ENCODE measurements around the gene EDA.
A peak's percentile ranks its signal among the peaks of the same experiment; 100 is the strongest.

The EDA gene

DNA sequence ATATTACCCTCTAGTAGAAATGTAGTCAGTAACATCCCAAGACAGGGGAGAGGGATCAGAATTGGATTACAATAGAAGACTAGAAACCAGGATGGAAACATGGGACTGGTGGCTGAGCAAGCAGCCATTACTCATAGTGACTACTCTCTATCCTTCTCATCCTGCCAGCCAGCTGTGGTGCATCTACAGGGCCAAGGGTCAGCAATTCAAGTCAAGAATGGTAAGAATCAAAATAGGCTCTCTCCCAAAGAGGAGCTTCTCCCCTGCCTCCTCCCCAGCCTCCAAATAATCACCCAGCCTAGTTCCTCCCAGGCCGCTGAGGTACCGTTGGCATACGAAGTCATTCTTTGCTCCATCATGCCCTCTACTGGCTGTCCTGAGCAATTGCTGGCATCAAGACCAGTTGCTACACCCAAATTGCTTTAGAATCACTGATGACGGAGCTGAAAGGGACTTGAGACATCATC is 414.4 kb downstream of the EDA start:
- peak; percentile 74 for DNase-seq

DNA sequence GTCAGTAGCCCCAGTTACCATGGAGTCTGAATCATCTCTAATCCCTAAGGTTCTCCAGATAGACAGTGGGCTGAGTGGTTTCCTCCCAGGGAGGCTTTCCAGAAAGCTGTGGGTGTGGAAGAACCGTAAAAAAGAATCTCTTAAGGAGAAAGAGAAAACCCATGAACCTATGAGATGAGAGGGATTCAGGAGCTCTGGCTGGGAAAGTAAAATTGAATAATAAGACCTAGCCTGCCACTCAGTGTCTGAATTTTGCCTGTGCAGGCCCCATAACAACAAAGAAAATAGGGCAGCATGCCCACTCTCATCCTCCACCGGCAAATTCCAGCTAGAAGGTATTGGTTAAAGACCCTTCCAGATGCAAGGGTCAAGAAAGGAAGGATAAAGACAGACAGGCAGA is 416.9 kb downstream of the EDA start:
- no peak for DNase-seq

DNA sequence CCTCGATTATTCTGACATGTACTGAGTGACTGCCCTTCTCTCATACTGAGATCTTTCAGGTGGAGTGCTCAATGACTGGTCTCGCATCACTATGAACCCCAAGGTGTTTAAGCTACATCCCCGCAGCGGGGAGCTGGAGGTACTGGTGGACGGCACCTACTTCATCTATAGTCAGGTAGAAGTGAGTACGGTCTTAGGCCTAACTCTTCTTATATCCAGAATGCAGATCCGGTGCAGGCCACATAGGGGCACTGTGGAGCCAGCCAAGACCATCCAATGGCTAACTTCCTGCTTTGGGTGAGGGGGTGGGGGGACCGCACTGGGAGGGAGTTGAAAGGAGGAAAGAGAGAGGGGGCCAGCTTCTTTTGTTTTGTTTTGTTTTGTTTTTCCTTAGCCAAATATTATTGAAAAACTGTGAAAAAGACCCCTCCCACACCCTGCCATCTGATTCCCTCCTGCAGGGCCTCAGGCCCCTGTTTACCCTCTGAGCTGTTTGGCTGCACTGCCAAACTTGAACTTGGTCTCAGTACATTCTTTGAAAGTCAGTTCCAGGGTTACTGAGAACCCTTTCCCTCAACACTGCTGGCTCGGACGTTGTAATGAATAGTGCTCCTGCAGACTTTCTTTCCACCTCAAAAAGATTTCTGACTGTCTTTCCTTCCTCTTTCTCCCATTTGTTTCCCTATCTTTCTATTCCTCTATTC is 417.6 kb downstream of the EDA start:
- peak; percentile 48 for DNase-seq

DNA sequence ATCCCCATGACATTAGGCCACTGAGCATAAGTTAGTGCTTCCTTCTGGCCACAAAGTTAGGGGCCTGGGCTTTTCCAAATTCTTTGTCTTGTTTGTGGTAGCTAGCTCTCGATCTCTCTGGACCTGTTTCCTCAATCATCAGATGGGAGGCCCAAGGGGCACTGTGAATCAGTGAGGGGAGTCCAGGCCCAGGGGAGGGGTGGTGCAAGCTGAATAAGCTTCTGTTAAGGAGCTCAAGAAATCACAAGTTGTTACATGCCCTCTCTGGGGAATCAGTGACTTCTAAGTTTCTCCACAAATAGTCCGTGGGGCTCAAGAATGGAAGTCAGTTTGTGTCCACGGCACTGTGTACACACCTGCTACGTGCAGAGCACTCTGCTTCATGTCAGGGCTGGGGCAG is 418.7 kb downstream of the EDA start:
- no peak for DNase-seq

DNA sequence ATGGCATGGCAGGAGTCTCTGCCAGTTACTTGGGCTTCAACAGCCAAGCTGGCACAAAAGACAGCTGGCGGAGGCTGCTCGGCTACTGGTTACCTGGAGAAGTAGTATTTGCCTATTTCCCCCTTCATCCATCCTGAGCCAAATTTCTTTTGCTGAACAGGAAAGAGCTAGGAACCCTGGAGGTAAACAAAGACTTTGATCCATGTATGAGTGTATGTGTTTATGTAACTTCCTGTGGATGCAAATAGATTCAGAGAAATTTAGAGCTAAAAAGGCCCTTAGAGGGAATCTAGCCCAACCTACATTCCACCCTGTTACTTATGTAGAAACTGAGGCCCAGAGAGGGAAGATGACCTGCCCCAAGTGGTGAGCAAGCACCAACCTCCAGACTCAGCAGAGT is 422.6 kb downstream of the EDA start:
- no peak for DNase-seq

DNA sequence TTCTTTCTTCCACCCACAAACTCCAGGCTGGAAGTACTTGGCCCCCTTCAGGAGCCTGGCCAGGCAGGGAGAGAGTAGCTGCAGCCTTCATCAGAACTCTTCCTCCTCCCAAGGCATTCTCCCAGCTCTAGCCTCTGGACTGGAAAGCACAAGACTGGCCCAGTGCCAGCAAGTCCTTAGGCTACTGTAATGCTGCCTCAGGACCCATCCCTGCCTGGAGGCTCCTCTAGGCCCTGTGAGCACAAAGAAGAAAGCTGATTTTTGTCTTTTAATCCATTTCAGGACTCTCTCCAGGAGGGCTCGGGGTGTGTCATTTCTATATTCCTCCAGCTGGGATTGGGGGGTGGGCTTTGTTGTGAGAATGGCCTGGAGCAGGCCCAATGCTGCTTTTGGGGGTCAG is 423.0 kb downstream of the EDA start:
- DNase-seq: no peak

DNA sequence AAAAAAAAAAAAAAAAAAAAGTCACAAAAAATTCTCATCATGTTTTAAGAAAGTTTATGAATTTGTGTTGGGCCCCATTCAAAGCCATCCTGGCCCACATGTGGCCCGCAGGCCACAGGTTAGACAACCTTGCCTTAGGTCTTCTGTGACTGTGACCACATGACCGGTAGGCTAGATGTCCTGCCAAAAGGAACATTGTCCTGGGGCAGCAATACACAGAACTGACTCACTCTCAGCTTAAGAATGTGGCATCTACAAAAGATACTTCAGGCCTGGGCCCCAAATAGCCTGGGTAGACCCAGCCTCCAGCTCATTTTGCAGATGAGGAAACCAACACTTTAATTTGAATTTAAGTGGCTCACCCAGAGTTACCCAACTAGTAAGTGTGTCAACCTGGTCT is 423.8 kb downstream of the EDA start:
- no peak for DNase-seq

DNA sequence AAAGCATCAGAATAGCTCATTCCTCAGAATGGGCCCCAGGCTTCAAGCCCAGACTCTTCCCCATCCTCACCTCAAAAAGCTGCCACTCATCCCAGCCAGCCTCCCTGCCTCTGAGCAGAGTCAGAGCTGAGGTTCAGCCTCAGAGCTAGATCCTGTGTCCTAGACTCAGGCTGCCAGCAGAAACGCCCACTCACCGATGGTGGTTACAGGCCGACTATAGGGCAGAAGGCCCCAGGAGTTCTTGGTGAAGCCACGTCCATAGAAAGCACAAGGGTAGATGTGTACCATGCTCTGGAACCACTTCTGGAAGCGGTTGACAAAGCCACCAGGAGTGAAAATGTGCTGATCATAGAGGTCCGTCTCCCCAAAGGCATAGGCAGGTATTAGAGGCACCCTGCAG is 426.1 kb downstream of the EDA start:
- no peak for DNase-seq

DNA sequence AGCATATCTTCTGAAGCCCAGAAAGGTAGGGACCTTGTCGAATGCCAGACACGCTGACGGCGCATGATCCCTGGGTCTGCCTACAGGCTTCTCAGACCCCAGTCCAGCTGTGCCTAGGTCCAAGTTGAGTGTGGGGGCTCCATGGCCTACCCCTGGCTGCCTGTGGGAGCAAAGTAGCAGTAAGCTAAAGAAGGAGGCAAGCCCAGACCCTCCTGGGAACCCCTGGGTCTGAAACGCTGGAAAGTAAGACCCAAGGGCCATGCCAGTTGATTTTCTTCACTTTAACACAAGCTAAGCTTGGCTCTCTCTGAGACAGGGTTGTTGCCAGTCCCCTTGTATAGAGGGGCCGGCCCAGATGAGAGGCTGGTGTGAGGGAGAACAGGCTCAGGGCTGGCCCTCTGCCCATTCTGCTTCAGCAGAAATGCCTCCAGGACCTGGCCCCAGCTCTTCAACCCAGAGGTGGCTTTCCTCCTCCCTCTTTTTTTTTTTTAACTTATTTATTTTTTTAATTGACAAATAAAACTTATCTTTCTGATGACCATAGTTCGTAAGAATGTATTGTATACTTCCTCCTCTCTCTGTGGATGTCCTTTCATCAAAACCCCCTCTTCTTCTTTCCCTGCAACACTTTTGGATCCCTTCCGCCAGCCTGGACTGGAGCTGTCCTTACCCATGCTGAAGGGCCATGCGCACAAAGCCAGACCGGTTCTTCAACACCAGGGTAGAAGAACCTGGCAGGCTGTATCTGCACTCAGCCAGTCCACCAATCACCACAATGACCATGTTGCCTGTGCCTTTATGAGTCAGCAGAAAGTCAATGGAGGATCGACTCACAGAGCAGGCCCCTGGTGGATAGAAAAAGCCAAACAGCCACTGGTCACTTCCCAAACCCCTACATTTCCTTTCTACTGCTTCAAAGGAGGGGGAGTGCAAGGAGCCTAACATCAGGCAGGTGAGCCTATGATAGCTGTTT is 426.8 kb downstream of the EDA start:
- no peak for DNase-seq

DNA sequence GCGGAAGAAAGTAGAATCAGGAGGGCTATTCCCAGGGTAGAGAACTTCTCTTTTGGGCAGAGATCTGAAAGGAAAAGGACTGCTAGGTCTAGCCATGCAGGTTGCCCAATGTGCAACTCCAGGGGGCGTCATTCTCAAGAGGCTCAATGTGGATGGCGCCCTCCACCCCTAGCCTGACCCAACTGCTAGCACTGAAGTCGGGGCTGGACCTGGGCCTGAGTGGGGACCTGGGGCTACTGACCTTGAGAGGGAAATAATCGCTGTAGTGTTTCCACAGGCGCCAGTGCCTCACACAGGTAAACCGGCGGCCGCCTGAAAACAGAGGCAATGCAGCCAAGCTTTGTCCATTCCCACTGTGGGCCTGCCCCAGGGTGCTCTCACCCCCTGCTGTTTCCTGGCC is 427.8 kb downstream of the EDA start:
- no peak for DNase-seq

DNA sequence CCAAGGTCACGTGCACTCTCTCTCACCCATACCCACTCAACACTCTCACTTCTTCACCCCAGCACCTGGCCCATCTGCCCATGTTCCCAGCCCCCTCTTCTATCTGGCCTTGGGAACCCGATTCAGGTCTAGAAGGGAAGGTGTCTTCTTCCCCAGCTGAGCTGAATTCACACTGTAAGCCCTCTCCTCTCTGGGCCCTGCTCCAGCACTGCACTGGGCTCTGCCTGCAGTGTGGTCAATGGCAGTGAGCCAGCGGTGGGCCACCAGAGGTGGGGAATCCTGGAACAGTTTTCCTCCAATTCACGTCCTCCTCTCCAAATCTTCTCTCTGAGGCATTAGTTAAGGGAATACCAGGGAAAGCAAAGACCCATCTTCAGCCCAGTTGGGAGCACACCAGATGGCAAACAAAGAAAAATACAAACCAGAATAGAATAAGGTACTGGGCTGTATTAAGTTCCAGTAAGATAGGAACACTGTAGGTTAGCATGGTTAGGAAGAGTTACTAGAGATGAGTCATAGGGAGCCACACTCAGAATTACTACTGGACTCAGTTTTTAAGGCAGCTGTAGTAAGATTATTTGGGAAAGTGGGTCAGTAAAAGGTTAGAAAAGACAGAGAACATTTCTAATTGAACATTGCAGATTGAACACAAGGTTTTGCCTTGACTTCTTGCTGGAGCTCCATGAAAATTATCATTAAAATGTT is 428.8 kb downstream of the EDA start:
- no peak for DNase-seq

DNA sequence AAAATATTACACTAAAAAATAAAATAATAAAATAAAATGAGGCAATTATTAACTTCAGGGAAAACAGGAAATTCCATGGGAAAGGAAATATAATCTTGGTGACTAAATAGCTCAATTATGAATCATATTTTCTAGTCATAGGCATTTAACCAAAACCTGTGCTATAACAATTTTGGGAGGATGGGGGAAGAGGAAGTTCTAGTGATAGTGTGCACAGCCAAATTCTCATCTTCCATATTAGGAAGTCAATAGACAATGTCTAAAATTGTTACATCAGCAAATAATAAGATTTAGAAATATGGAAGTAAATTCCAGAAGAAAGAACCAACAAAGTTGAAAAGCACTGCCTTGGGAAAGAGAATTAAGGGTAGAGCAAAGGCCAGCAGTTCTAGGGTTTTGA is 431.1 kb downstream of the EDA start:
- DNase-seq: no peak

DNA sequence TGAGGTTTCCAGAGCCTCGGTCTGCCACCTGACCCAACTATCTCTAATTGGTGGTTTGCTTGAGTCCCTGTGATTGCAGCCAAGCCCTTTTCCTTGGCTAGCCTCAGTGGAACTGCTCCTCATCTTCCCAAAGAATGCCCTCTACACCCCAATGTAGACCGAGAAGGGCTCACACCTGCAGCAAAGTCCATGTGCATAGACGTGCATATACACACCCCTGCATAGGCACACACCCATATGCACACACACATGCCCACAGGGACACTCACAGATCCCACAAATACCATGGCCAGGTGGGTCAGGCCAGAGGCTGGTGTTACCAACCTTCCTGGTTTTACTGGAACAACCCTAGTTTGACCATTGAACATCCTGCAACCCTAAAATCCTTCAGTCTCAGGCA is 433.5 kb downstream of the EDA start:
- no peak for DNase-seq

DNA sequence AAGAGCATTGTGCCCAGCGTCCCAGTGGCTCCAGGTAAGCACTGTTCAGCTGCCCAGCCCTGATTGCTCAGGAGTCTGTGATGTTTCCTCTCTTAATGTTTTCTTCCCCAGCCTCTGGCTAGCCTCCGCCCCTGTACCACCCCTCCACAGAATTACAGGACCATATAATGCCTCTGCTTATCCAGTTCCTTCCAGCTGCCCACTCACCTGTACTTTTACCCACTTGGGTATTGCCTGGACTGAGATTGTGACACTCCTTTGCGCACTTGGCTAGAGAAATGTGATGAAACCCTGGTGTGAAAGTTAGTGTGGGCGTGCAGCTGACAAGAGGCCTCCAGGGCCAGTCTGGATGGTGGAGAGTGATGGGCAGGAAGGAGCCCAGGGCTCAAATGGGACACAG is 434.0 kb downstream of the EDA start, which contains the start of gene AWAT2:
TSS of gene AWAT2 (minus strand) at position 14 of the 400 bp plus-strand sequence. CDS start at position 8, 6 bp downstream.
- no peak for DNase-seq

DNA sequence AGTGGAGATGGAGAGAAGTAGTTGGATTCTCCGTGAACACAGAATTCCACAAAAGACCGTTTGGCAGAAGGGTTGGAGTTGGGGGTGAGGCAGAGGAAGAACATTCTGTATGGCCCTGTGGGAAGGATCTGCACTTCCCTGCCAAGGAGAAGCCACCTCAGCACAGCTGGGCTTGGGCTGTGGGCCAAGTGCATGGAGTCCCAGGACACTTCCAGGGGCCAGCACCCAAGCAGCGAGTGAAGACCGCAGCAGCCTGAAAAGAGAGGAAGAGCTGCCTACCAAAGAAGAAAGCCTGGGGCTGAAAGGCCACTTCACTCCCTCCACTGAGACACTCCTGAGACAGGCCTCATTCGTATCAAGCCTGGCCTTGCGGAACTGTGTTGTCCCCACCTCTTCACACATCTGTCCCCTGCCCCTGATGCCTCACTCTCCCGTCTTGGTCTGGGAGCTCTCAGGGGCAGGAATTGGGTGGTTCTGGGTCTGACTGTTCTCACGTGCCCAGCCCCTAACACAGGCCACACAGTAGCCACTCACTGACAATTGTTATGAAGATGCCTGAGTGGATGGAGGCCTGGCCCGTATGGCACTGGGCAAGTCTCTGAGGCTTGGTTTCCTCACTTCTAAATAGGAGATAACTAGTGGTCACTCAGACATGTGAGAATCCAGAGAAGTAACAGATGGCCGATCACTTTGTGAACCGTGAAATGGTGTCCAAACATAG is 437.1 kb downstream of the EDA start:
- no peak for DNase-seq

DNA sequence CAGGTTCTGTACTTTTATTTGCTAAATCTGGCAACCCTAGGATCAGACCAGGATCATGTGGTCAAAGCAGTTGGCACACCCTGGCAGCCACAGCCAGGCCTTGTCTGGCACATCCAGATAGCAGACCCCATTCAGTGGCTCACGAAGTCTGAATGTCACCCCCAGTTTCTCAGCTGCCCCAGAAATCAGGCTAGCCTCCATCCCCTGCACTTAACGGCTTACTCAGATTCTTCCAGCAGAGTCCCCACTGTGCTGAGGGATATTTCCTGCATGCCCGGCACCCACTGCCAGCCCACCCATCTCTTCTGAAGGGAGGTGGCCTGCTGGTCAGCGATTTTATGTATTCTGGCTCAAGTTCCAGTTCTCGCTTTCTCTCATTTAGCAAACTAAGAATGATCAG is 438.5 kb downstream of the EDA start:
- DNase-seq: no peak

DNA sequence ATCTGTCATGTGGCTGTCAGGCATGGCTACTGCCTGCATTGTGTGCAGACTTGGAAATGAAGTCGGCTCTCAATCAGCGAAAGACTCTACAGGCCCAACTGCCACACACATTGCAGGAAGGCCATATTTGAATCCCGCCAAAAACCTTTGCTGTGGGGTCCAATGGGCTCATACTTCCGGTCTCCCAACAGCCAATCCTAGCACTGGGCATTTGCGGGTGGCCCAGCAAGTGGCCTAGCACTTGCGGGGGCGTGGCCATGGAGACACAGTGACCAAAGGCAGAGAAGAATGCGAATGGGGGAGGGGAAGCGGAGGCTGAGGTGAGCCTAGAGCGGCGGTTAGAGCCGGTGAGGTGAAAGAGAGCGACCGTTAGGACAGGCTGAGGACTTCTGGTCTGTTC is 446.2 kb downstream of the EDA start, which contains the start of gene OTUD6A:
TSS of gene OTUD6A (plus strand) at position 382 of the 400 bp plus-strand sequence. CDS start 68 bp downstream, outside the sequence.
- no peak for DNase-seq

DNA sequence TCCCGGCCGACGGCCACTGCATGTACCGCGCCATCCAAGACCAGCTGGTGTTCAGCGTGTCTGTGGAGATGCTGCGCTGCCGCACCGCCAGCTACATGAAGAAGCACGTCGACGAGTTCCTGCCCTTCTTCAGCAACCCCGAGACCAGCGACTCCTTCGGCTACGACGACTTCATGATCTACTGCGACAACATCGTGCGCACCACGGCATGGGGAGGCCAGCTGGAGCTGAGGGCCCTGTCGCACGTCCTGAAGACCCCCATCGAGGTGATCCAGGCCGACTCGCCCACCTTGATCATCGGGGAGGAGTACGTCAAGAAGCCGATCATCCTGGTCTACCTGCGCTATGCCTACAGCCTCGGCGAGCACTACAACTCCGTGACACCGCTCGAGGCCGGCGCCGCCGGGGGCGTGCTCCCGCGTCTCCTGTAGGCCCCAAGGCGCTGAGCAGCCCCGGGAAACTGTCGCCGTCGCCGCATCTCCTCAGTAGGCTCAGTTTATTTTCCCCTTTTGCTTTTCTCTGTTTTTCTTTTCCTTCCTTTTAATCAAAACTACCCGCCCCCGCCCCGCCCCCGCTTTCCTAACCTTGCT is 447.1 kb downstream of the EDA start:
- DNase-seq: no peak

DNA sequence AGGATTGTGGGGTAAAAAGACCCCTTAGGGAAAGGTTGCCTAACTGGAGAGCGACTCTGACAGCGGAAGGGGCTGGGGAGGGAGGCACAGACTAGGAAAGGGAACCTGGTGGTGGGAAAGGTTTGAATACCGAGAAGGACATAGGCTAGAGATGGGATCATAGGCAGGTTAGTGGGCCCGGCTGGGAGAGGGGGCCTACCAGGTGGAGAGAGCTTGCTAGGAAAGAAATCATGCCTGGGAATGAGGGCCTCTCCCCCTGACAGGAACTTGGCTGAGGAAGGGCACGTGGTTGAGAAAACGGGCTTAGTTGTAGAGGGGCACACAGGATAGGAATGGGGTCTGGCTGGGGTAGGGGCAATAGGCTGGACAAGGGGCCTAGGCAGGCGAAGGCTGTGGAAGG is 450.7 kb downstream of the EDA start:
- no peak for DNase-seq

DNA sequence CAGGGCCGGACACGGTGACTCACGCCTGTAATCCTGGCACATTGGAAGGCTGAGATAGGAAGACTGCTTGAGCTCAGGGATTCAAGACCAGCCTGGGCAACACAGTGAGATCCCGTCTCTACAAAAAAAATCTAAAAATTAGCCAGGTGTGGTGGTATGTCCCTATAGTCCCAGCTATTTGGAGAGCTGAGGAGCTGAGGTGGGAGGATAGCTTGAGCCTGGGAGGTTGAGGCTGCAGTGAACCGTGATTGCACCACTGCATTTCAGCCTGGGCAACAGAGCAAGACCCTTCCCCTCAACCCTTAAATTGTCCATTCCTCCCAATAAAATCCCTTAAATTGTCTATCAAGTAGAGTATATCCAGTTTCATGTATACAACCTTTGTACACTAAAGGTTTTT is 463.4 kb downstream of the EDA start:
- no peak for DNase-seq

DNA sequence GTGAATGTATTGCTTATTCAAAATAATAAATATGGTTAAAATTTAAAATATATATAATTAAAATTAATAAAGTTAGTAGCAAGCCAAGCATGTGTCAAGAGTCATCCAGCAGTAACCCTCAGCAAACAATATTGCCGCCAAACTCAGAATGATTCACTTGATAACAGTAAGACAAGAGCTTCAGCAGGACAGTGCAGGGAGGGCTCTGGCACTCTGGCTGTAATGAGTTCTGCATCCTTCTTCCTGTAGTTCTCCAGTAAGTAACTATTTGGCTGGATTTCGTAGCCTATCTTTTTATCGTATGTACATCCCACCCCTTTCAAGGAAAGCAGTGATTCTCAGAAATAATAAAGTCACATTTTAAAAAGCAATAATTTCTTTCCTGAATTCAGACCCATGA is 464.0 kb downstream of the EDA start:
- DNase-seq: no peak

DNA sequence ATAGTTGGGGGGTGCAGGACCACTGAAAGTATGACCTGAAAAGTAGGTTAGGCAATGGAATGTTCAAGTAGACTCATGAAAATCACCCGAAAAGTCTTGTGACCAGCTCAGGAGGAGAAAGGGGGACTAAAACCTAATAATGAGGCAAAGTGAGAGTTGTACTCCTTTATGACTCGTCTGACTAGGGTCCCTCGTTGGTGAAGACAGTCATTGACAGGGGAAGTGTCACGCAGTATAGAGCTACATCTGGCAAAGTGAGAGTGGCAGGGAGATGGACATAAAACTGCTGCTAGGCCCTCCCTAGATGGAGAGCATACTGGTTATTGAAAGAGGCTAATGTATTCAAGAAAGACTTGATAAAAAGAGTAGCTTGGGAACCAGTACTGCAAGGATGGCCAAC is 466.8 kb downstream of the EDA start:
- no peak for DNase-seq
